Measurements from ENCODE around the gene CHRDL2. TPM values are rescaled to one million over a fixed set of nuclear protein-coding genes. Genes with fewer than 3 reads are reported as not detected.

The CHRDL2 gene
- total RNA-seq, 1 donor: not detected

DNA sequence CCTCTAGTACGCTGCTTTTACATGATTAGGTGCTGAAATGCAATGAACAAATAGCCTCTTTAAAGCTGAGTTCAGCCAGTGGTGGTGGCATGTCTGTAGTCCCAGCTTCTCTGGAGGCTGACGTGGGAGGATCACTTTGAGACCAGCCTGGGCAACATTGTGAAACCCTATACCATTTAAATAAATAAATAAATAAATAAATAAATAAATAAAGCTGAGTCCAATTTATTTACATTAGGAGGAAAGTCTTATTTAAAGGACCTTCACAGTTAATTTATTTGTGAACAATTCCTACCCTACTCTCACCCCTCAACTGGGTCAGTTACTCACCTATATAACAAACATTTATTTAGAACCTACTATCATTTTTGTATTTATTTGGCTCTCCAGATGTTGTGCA, 4.8 kb upstream of the CHRDL2 start:
- TF ChIP-seq, protein P1, sequence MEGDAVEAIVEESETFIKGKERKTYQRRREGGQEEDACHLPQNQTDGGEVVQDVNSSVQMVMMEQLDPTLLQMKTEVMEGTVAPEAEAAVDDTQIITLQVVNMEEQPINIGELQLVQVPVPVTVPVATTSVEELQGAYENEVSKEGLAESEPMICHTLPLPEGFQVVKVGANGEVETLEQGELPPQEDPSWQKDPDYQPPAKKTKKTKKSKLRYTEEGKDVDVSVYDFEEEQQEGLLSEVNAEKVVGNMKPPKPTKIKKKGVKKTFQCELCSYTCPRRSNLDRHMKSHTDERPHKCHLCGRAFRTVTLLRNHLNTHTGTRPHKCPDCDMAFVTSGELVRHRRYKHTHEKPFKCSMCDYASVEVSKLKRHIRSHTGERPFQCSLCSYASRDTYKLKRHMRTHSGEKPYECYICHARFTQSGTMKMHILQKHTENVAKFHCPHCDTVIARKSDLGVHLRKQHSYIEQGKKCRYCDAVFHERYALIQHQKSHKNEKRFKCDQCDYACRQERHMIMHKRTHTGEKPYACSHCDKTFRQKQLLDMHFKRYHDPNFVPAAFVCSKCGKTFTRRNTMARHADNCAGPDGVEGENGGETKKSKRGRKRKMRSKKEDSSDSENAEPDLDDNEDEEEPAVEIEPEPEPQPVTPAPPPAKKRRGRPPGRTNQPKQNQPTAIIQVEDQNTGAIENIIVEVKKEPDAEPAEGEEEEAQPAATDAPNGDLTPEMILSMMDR (IDR thresholded peaks at IDR 0.05; ENCODE audit: insufficient read depth, low read length): no peak
- H3K4me3 ChIP-seq (ENCODE audit: low read depth, low read length): no peak overlapping the region
- DNase-seq (ENCODE audit: low read depth): no peak

- no peak for DNase-seq (ENCODE audit: low read depth)
- H3K4me3 ChIP-seq (ENCODE audit: low read depth, low read length): no peak overlapping the region
- TF ChIP-seq, protein P1 (IDR thresholded peaks at IDR 0.05; ENCODE audit: insufficient read depth, low read length): no peak
Measured at GRCh38 chr11:74735365-74735928, 4.2 kb upstream of the CHRDL2 start.

GRCh38 chr11:74734559-74734925, 3.3 kb upstream of the CHRDL2 start:
- TF ChIP-seq, protein P1 (IDR thresholded peaks at IDR 0.05; ENCODE audit: insufficient read depth, low read length): no peak
- no peak for DNase-seq (ENCODE audit: low read depth)
- no peak overlapping the region for H3K4me3 ChIP-seq (ENCODE audit: low read depth, low read length)

GRCh38 chr11:74730571-74731260, 510 bp downstream of the CHRDL2 start:
- no peak for DNase-seq (ENCODE audit: low read depth)
- no peak overlapping the region for H3K4me3 ChIP-seq (ENCODE audit: low read depth, low read length)
- TF ChIP-seq, protein P1 (IDR thresholded peaks at IDR 0.05; ENCODE audit: insufficient read depth, low read length): no peak

GRCh38 chr11:74729397-74729796, 1.8 kb downstream of the CHRDL2 start:
- no peak overlapping the region for H3K4me3 ChIP-seq (ENCODE audit: low read depth, low read length)
- TF ChIP-seq, protein P1 (IDR thresholded peaks at IDR 0.05; ENCODE audit: insufficient read depth, low read length): no peak
- no peak for DNase-seq (ENCODE audit: low read depth)

DNA sequence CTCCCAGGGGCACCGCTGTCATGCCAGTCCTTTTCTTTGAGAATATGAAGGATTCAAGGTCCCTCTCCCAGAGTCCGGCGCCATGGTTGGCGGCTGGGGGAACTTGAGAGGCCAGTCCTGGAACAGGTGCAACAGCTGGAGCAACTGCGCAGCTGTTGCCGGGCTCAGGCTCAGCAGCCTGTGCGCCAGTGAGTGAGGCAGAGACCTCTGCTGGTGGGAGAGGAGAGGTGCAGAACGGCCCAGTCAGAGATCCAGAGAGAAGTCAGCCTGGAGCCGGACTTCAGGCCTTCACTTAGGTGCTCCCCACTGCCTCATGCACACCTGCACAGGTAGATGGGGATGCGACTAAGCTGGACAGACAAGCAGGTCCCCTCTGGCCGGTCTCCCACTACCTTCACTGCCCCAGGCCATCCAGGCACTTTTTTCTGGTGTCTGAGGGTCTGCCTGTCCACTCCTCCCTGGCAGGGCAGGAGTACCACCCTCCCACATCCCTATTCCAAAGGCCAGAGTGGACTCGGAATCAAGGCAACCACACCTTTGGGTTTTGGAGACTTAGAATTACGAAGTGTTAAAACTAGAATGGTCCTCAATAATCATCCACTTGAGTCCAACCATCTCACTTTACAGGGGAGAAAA, 4.6 kb downstream of the CHRDL2 start:
- DNase-seq (ENCODE audit: low read depth): peak; percentile 77
- TF ChIP-seq, protein P1 (IDR thresholded peaks at IDR 0.05; ENCODE audit: insufficient read depth, low read length): peak; percentile 98
- H3K4me3 ChIP-seq (ENCODE audit: low read depth, low read length): no peak overlapping the region
